ENCODE results near the gene PTPRG. TPM values are rescaled to one million over a fixed set of nuclear protein-coding genes. Genes with fewer than 3 reads are reported as not detected.

The PTPRG gene
- polyA plus RNA-seq, 3 donors = not detected

GRCh38 chr3:61734749-61735686 lies 173.6 kb downstream of the PTPRG start:
- no peak for TF ChIP-seq CTCF (IDR thresholded peaks at IDR 0.05)
- no peak overlapping the region for H3K4me3 ChIP-seq (replicated peaks in 1 of 3; ENCODE audit: low read depth in 2 of 3, low read length in 3 of 3)
- intact Hi-C loops (cut with micrococcal nuclease) = no loop called here
- no peaks in the 10 kb centered on the region for H3K4me1 ChIP-seq (ENCODE audit: control insufficient read depth in 1 of 2, insufficient read depth in 2 of 2, low read length in 2 of 2)
- H2AFZ ChIP-seq (ENCODE audit: insufficient read depth, low read depth, low read length, poor library complexity, severe bottlenecking) = no peak overlapping the region
- no peak overlapping the region for H3K4me3 Mint-ChIP-seq
- no peak for DNase-seq
- no peaks in the 10 kb centered on the region for H3K36me3 ChIP-seq (replicated peaks in 1 of 2; ENCODE audit: control insufficient read depth in 1 of 2, insufficient read depth in 2 of 2, low read length in 2 of 2)
- no peak overlapping the region for H3K27ac Mint-ChIP-seq
- H3K79me2 ChIP-seq (ENCODE audit: insufficient read depth, low read length) = no peaks in the 10 kb centered on the region
- no peak overlapping the region for H3K4me2 ChIP-seq (replicated peaks; ENCODE audit: extremely low read depth, low read length, poor library complexity, severe bottlenecking)
- no peak overlapping the region for H3K27ac ChIP-seq (ENCODE audit: low read depth in 1 of 2, low read length in 2 of 2)
- H3K9me3 Mint-ChIP-seq = peaks cover 2 to 12% (median 3%) of the 10 kb centered on the region in 7 donors
- H3K9me3 ChIP-seq (replicated peaks in 1 of 2; ENCODE audit: control insufficient read depth in 1 of 2, insufficient read depth in 1 of 2, low read length in 2 of 2) = peaks cover 0 to 5% of the 10 kb centered on the region in 2 donors
- no CpG with 5 or more reads among the region's 6 CpGs for WGBS (ENCODE audit: insufficient coverage)
- H3K4me1 Mint-ChIP-seq = no peaks in the 10 kb centered on the region
- no peaks in the 10 kb centered on the region for H3K27me3 ChIP-seq (ENCODE audit: control insufficient read depth in 2 of 2, insufficient read depth in 2 of 2, low read length in 2 of 2)
- H3K36me3 Mint-ChIP-seq = no peaks in the 10 kb centered on the region
- H4K20me1 ChIP-seq (ENCODE audit: insufficient read depth, low read length) = no peaks in the 10 kb centered on the region
- H3K27me3 Mint-ChIP-seq (ENCODE audit: low read depth in 3 of 3) = peaks cover 0 to 2% (median 2%) of the 10 kb centered on the region in 3 donors
- H3K9ac ChIP-seq (ENCODE audit: insufficient read depth, low read length, poor library complexity, severe bottlenecking) = no peak overlapping the region

GRCh38 chr3:61736506-61736905 lies 175.1 kb downstream of the PTPRG start:
- intact Hi-C loops (cut with micrococcal nuclease) = no loop called here
- no peak for DNase-seq
- H3K79me2 ChIP-seq (ENCODE audit: insufficient read depth, low read length) = no peaks in the 10 kb centered on the region
- no peaks in the 10 kb centered on the region for H3K4me1 ChIP-seq (ENCODE audit: control insufficient read depth in 1 of 2, insufficient read depth in 2 of 2, low read length in 2 of 2)
- H2AFZ ChIP-seq (ENCODE audit: insufficient read depth, low read depth, low read length, poor library complexity, severe bottlenecking) = no peak overlapping the region
- Mint-ChIP-seq H3K4me1 (no peaks in the 10 kb centered on the region), H3K4me3 (no peak overlapping the region), H3K36me3 (no peaks in the 10 kb centered on the region), H3K9me3 (peaks cover 2 to 12% (median 3%) of the 10 kb centered on the region in 7 donors), H3K27me3 (ENCODE audit: low read depth in 3 of 3) (peaks cover 0 to 2% (median 2%) of the 10 kb centered on the region in 3 donors), H3K27ac (no peak overlapping the region)
- no peak overlapping the region for H3K4me3 ChIP-seq (replicated peaks in 1 of 3; ENCODE audit: low read depth in 2 of 3, low read length in 3 of 3)
- no peak overlapping the region for H3K9ac ChIP-seq (ENCODE audit: insufficient read depth, low read length, poor library complexity, severe bottlenecking)
- WGBS (ENCODE audit: insufficient coverage) = 92% methylated on average over 2 of the region's 5 CpGs
- no peak overlapping the region for H3K27ac ChIP-seq (ENCODE audit: low read depth in 1 of 2, low read length in 2 of 2)
- no peaks in the 10 kb centered on the region for H4K20me1 ChIP-seq (ENCODE audit: insufficient read depth, low read length)
- H3K4me2 ChIP-seq (replicated peaks; ENCODE audit: extremely low read depth, low read length, poor library complexity, severe bottlenecking) = no peak overlapping the region
- no peaks in the 10 kb centered on the region for H3K27me3 ChIP-seq (ENCODE audit: control insufficient read depth in 2 of 2, insufficient read depth in 2 of 2, low read length in 2 of 2)
- peaks cover 0 to 5% of the 10 kb centered on the region in 2 donors for H3K9me3 ChIP-seq (replicated peaks in 1 of 2; ENCODE audit: control insufficient read depth in 1 of 2, insufficient read depth in 1 of 2, low read length in 2 of 2)
- no peak for TF ChIP-seq CTCF (IDR thresholded peaks at IDR 0.05)
- no peaks in the 10 kb centered on the region for H3K36me3 ChIP-seq (replicated peaks in 1 of 2; ENCODE audit: control insufficient read depth in 1 of 2, insufficient read depth in 2 of 2, low read length in 2 of 2)
